ENCODE results near the gene PTPRM. TPM values are rescaled to one million over a fixed set of nuclear protein-coding genes. Genes with fewer than 3 reads are reported as not detected.
A peak's percentile ranks its signal among the peaks of the same experiment; 100 is the strongest.

The PTPRM gene
- total and polyA plus RNA-seq, 2 of the 4 experiments (the other 2 are of a cell fraction) = 28.3 to 51.2 TPM

GRCh38 chr18:8153887-8154583, 586.9 kb downstream of the PTPRM start:
- H3K9ac ChIP-seq (ENCODE audit: low read depth, low read length) = no peak overlapping the region
- dilution Hi-C loops (cut with HindIII; ENCODE audit: low sequenced_read_pairs, unreplicated experiment) = no loop called here
- no peaks in the 10 kb centered on the region for H3K79me1 ChIP-seq (ENCODE audit: low read depth in 1 of 2, low read length in 2 of 2)
- no peak overlapping the region for H4K5ac ChIP-seq (ENCODE audit: low read depth, low read length)
- H3K4me3 ChIP-seq (ENCODE audit: insufficient read depth, low read depth, low read length) = no peak overlapping the region
- H2AK5ac ChIP-seq (ENCODE audit: low read depth, low read length) = no peak overlapping the region
- H3K18ac ChIP-seq (ENCODE audit: low read depth, low read length) = no peak overlapping the region
- peak overlapping the region; percentile 9 for H2AFZ ChIP-seq (replicated peaks; ENCODE audit: low read length, poor library complexity)
- H2AK9ac ChIP-seq (replicated peaks; ENCODE audit: low read depth, low read length, poor library complexity) = no peak overlapping the region
- peaks cover 5% of the 10 kb centered on the region for H3K4me1 ChIP-seq (ENCODE audit: control insufficient read depth, insufficient read depth, low read length)
- DNase-seq = peak; percentile 85
- peak overlapping the region; percentile 53 for H4K91ac ChIP-seq (ENCODE audit: insufficient read depth, low read depth, low read length)
- ChIA-PET POLR2A (ENCODE audit: unreplicated experiment) (no interaction called here), CTCF (no interaction called here)
- peak overlapping the region; percentile 24 for H2BK5ac ChIP-seq (ENCODE audit: low read depth, low read length, poor library complexity, severe bottlenecking)
- H3K36me3 ChIP-seq (ENCODE audit: control insufficient read depth, insufficient read depth, low read length) = peaks cover 3% of the 10 kb centered on the region; the same call in 1 of the 2 replicates
- intact Hi-C loops (cut with micrococcal nuclease) = no loop called here
- H4K20me1 ChIP-seq (ENCODE audit: insufficient read depth, low read length) = no peaks in the 10 kb centered on the region
- no peaks in the 10 kb centered on the region; the same call in 1 of the 2 replicates for H3K9me3 ChIP-seq (ENCODE audit: control insufficient read depth, insufficient read depth, low read length)
- no peak overlapping the region; the same call in 1 of the 2 replicates for H2BK20ac ChIP-seq (ENCODE audit: low read depth, low read length)
- ATAC-seq (ENCODE audit: low read depth) = peak; percentile 87
- no CpG with 5 or more reads among the region's 10 CpGs for WGBS, 2 experiments (ENCODE audit: extremely low coverage in 2 of 2, insufficient read length in 1 of 2)
- H3K9me1 ChIP-seq (ENCODE audit: insufficient read depth, low read length) = no peaks in the 10 kb centered on the region
- no peak for TF ChIP-seq RFX5 (IDR thresholded peaks at IDR 0.05; ENCODE audit: low read depth, low read length)
- no peak for TF ChIP-seq CHD1 (IDR thresholded peaks at IDR 0.05; ENCODE audit: low read depth, low read length)
- TF ChIP-seq MXI1 (IDR thresholded peaks at IDR 0.05; ENCODE audit: borderline replicate concordance, low read depth, low read length) = no peak
- peak; percentile 37; the same call in 1 of the 2 replicates for TF ChIP-seq FOS (IDR thresholded peaks at IDR 0.05; ENCODE audit: low read depth, low read length)
- TF ChIP-seq RAD21 (IDR thresholded peaks at IDR 0.05; ENCODE audit: low read length) = no peak
- TF ChIP-seq CTCF (conservative IDR thresholded peaks at IDR 0.05; ENCODE audit: low read depth, low read length) = no peak
- TF ChIP-seq POLR2A (IDR thresholded peaks at IDR 0.05; ENCODE audit: low read depth, low read length) = no peak
- TF ChIP-seq USF2 (IDR thresholded peaks at IDR 0.05; ENCODE audit: low read depth, low read length) = no peak
- TF ChIP-seq MAFK (IDR thresholded peaks at IDR 0.05; ENCODE audit: low read depth, low read length) = no peak; the same call in 1 of the 2 replicates
- TF ChIP-seq CEBPB (IDR thresholded peaks at IDR 0.05; ENCODE audit: low read depth, low read length) = no peak
- 0 out of 2 replicates have a peak, but pooled peaks have one; percentile 15 for TF ChIP-seq BHLHE40 (IDR thresholded peaks at IDR 0.05; ENCODE audit: low read depth, low read length)
- no peak for TF ChIP-seq RCOR1 (IDR thresholded peaks at IDR 0.05; ENCODE audit: insufficient replicate concordance, low read length)
- in situ Hi-C loops (cut with MboI; ENCODE audit: low sequenced_read_pairs) = no loop called here
- H3K27me3 ChIP-seq (ENCODE audit: control insufficient read depth, insufficient read depth, low read length) = no peaks in the 10 kb centered on the region
- H3K14ac ChIP-seq (replicated peaks; ENCODE audit: low read depth, low read length) = peak overlapping the region; percentile 54
- H2BK120ac ChIP-seq (ENCODE audit: low read depth, low read length) = no peak overlapping the region
- H3K27ac ChIP-seq (ENCODE audit: insufficient read depth, low read length) = no peak overlapping the region
- peak overlapping the region; percentile 0; the same call in 1 of the 2 replicates for H3K4ac ChIP-seq (ENCODE audit: low read depth, low read length)
- H3K56ac ChIP-seq (ENCODE audit: extremely low read depth, insufficient read depth, low read length) = no peak overlapping the region
- H3K23ac ChIP-seq (ENCODE audit: low read depth, low read length) = peak overlapping the region; percentile 71; the same call in 1 of the 2 replicates
- no TSS peak for BruUV-seq (replicated peaks)
- H3K4me2 ChIP-seq (ENCODE audit: low read depth, low read length) = peak overlapping the region; percentile 30; the same call in 1 of the 2 replicates
- peak overlapping the region in 1 of 2 experiments; percentile 61; a peak in 1 of 4 replicates for H4K8ac ChIP-seq (ENCODE audit: low read depth in 2 of 2, low read length in 2 of 2)
- H2BK15ac ChIP-seq (ENCODE audit: low read depth, low read length) = peak overlapping the region; percentile 15; the same call in 1 of the 3 replicates
